Ovary (tissue), 3 donors: ENCODE results near the gene FBXL19.

Experiments used
- CTCF ChIP-seq, 3 donors: fragments of 450-650 bp in 2 of 3; fragments of 200-600 bp in 1 of 3; IDR thresholded peaks; one replicate each; pipeline versions ENCODE4 v1.5.1 to v1.8.0; 2016 to 2022; ENCODE audit warnings: antibody characterized with exemption in 3 of 3, mild to moderate bottlenecking in 1 of 3
- EP300 ChIP-seq: sonication (generic); formaldehyde crosslinking; IDR thresholded peaks from one replicate; pipeline ENCODE4 v1.6.1; 2017; ENCODE audit warnings: antibody characterized with exemption
- donor health status: DM: no; HTN: no; CAD: no.

DNA sequence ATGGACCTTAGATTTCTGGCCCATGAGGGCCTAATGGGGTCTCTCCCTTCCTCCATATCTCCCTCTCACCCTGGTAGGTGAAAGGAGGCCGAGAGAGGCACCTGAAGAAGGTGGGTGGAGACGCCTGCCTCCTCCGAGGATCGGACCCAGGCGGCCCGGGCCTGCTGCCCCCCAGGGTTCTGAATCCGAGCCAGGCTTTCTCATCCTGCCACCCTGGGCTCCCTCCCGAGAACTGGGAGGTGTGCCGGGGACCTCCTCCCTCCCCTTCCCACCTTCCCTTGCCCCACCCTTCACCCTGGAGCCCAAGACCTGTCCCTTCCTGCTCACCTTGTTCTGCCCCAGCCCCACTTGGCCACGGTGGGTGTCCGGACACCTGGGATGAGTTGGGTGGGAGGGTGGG lies 5.0 kb downstream of the FBXL19 start:
- TF ChIP-seq EP300: no peak
- no peak for TF ChIP-seq CTCF (IDR thresholded peaks at IDR 0.05)
